Measurements from ENCODE around the gene SYT8. TPM values are rescaled to one million over a fixed set of nuclear protein-coding genes. Genes with fewer than 3 reads are reported as not detected.

Gene SYT8, protein sequence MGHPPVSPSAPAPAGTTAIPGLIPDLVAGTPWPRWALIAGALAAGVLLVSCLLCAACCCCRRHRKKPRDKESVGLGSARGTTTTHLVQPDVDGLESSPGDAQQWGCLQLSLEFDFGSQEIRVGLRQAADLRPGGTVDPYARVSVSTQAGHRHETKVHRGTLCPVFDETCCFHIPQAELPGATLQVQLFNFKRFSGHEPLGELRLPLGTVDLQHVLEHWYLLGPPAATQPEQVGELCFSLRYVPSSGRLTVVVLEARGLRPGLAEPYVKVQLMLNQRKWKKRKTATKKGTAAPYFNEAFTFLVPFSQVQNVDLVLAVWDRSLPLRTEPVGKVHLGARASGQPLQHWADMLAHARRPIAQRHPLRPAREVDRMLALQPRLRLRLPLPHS
- total RNA-seq (2022; extraction: Qiagen RNA extraction; ENCODE audit: low read depth), result 0.02 to 0.23 TPM in 2 of 5 replicates, not detected in the others

DNA sequence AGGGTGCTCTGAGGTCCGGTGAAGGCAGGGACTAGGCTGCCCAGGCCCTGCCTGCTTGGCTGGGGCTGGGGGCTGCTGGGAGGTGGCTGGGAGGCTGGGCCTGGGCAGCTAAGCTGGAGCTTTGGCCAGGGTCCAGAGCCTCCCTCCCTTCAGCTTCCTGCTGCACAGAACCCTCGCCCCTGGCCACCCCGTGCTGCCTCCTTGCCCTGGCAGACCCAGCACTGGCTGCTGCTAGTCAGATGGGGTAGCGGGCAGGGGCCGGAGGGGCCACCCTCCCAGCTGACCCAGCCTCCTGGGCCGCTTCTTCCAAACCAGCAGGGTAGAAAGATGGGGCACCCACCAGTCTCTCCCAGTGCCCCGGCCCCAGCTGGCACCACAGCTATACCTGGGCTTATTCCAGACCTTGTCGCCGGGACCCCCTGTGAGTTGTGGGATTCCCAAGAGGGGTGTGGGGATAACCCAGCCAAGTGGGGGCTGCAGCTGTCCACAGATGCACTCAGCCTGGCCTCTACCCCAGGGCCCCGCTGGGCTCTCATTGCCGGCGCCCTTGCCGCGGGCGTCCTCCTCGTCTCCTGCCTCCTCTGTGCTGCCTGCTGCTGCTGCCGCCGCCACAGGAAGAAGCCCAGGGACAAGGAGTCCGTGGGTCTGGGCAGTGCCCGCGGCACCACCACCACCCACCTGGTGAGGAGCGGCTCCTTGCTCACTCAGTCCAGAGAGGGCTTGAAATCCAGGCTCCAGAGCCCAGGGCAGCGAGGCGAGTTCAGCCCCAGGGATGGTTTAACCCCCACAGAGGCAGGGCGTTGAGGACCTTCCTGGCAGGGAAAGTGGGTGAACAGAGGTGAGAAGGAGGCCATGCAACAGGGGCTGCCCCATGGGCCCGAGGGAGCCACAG, at the start of gene SYT8:
SYT8 (plus strand) TSS at position 212 of the 892 bp plus-strand sequence; CDS start at position 328, 116 bp downstream.

DNA sequence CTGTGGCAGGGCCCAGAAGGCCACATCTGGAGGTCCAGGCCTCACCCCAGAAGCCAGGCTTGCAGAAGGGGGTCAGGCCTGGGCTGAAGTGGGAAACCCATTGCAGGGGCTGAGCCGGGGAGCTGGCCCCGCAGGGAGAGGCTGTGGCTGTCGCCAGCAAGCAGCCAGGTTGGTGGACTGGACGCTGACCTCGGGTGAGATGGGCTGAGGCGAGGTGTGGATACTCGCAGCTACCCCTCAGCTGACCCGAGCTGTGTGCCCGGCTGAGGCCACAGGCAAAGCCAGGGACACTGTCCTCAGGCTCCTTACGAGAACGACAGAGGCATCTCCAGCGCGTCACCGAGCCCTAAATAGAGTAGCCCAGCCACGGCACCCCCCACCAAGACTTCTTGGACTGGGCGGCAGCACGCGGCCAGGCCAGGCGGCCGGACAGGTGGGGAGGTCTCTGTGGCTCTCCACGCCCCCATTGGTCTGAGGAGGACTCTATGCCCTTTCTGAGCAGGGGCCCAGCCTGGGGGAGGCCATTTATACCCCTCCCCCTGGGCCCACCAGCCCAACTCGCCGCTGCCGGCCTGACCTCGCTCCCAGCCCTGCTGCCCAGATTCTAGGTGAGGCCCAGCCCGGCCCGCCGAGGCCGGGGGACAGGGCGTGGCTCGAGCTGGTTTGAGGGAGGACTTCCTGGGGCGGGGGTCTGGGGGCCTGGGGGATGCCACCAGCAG, 3.8 kb downstream of the SYT8 start, which contains the start of gene TNNI2:
TNNI2 (plus strand) TSS at position 556 of the 719 bp plus-strand sequence. CDS start 716 bp downstream, outside the sequence.

DNA sequence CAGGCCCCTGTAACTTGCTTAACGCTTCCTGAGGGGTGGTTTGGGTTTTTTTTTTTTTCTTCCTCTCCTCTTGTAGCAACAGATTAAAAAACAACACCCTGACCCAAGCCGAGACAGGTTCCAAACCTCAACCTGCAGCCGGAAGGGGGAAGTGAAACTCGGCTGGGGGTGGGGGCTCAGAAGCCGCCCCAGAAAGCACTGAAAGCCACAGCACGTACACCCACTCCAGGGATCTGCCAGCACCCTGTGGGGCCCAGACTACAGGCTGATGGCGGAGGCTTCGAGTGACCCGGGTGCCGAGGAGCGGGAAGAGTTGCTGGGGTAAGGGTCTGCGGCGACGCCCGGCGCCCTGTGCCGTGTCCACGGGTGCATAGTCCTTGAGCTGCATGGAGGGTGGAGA, 18.1 kb downstream of the SYT8 start, which contains the start of gene LSP1:
LSP1 (plus strand) TSS at position 208 of the 400 bp plus-strand sequence; CDS start at position 269, 61 bp downstream.

Other genes with a start within 250 kb of the SYT8 start
- gene KRTAP5-1, start 249.7 kb upstream of the SYT8 start, total RNA-seq (2022; extraction: Qiagen RNA extraction; ENCODE audit: low read depth), result not detected in 5 replicates
- gene KRTAP5-2, start 236.7 kb upstream of the SYT8 start, total RNA-seq (2022; extraction: Qiagen RNA extraction; ENCODE audit: low read depth), result not detected in 5 replicates
- gene KRTAP5-3, start 226.5 kb upstream of the SYT8 start, total RNA-seq (2022; extraction: Qiagen RNA extraction; ENCODE audit: low read depth), result not detected in 5 replicates
- not detected in 5 replicates for gene KRTAP5-4, start 212.9 kb upstream of the SYT8 start, total RNA-seq (2022; extraction: Qiagen RNA extraction; ENCODE audit: low read depth)
- not detected in 5 replicates for gene KRTAP5-5, start 205.2 kb upstream of the SYT8 start, total RNA-seq (2022; extraction: Qiagen RNA extraction; ENCODE audit: low read depth)
- gene KRTAP5-6, start 137.8 kb upstream of the SYT8 start, total RNA-seq (2022; extraction: Qiagen RNA extraction; ENCODE audit: low read depth), result not detected in 5 replicates
- gene IFITM10, start 84.4 kb upstream of the SYT8 start, total RNA-seq (2022; extraction: Qiagen RNA extraction; ENCODE audit: low read depth), result 0.79 to 1.9 TPM (median 1.0 TPM) in 5 replicates
- gene CTSD, start 71.1 kb upstream of the SYT8 start, total RNA-seq (2022; extraction: Qiagen RNA extraction; ENCODE audit: low read depth), result 340 to 543 TPM (median 476 TPM) in 5 replicates
- 0.21 TPM in 1 of 5 replicates, not detected in the others for gene TNNI2, start 4.0 kb downstream of the SYT8 start, total RNA-seq (2022; extraction: Qiagen RNA extraction; ENCODE audit: low read depth)
- gene LSP1, start 18.1 kb downstream of the SYT8 start, total RNA-seq (2022; extraction: Qiagen RNA extraction; ENCODE audit: low read depth), result 0.96 to 1.3 TPM (median 1.2 TPM) in 5 replicates
- 0.02 TPM in 1 of 5 replicates, not detected in the others for gene PRR33, start 56.9 kb downstream of the SYT8 start, total RNA-seq (2022; extraction: Qiagen RNA extraction; ENCODE audit: low read depth)
- not detected in 5 replicates for gene TNNT3, start 84.7 kb downstream of the SYT8 start, total RNA-seq (2022; extraction: Qiagen RNA extraction; ENCODE audit: low read depth)
- gene MRPL23, start 112.3 kb downstream of the SYT8 start, total RNA-seq (2022; extraction: Qiagen RNA extraction; ENCODE audit: low read depth), result 147 to 160 TPM (median 156 TPM) in 5 replicates
- 7.0 to 13.2 TPM (median 9.8 TPM) in 5 replicates for gene H19, start 162.9 kb downstream of the SYT8 start, total RNA-seq (2022; extraction: Qiagen RNA extraction; ENCODE audit: low read depth)